ENCODE data around the gene GULP1. TPM values are rescaled to one million over a fixed set of nuclear protein-coding genes. Genes with fewer than 3 reads are reported as not detected.

GULP1 gene
- total RNA-seq, 1 experiment from 2014 or later = 76.0 TPM

GRCh38 chr2:188318161-188318749, 26.6 kb downstream of the GULP1 start:
- ATAC-seq = no peak

More at GRCh38 chr2:188318161-188318749, 26.6 kb downstream of the GULP1 start:
- Histone ChIP-seq H4K20me1 (ENCODE audit: insufficient read depth) (no peaks in the 10 kb centered on the region), H3K27ac (ENCODE audit: low read depth, low read length) (no peak overlapping the region), H3K4me1 (ENCODE audit: control insufficient read depth in 1 of 2, insufficient read depth in 2 of 2, low read length in 2 of 2) (peaks cover 8 to 28% of the 10 kb centered on the region in 2 experiments; a peak in 3 of 4 replicates), H3K79me2 (ENCODE audit: insufficient read depth, low read length) (peaks cover 91% of the 10 kb centered on the region), H3K36me3 (ENCODE audit: control insufficient read depth in 1 of 2, insufficient read depth in 2 of 2, low read length in 2 of 2) (no peaks in the 10 kb centered on the region), H3K9me2 (ENCODE audit: insufficient read depth) (0 out of 2 replicates have a peak, but pooled peaks cover 3% of the 10 kb centered on the region), H3K9ac (ENCODE audit: low read length) (no peak overlapping the region), H2AFZ (ENCODE audit: low read depth, low read length, poor library complexity, severe bottlenecking) (no peak overlapping the region), H3K27me3 (ENCODE audit: insufficient read depth, low read length) (no peaks in the 10 kb centered on the region), H3K4me3 (replicated peaks in 1 of 2; ENCODE audit: low read depth in 1 of 2, low read length in 2 of 2) (no peak overlapping the region), H3K4me2 (ENCODE audit: low read length) (no peak overlapping the region), H3K9me3 (ENCODE audit: control insufficient read depth in 1 of 2, insufficient read depth in 1 of 2, low read depth in 1 of 2, low read length in 2 of 2) (no peaks in the 10 kb centered on the region)
- RAD21 ChIA-PET (ENCODE audit: low non-redundant PET in 1 of 2, low total read pairs in 2 of 2, uncharacterized antibody in 2 of 2, unreplicated experiment in 2 of 2) = no interaction called here
- TF ChIP-seq EGR1 (IDR thresholded peaks at IDR 0.05; ENCODE audit: low read depth) (no peak), SIN3A (IDR thresholded peaks at IDR 0.05; ENCODE audit: low read depth) (no peak), SRF (IDR thresholded peaks at IDR 0.05; ENCODE audit: low read depth) (no peak), ZBTB33 (IDR thresholded peaks at IDR 0.05; ENCODE audit: extremely low read depth, insufficient replicate concordance, low read length) (no peak), TCF7L2 (IDR thresholded peaks at IDR 0.05; ENCODE audit: borderline replicate concordance, extremely low read depth, insufficient read depth, insufficient read length) (no peak), MAX (IDR thresholded peaks at IDR 0.05) (no peak), ELF1 (IDR thresholded peaks at IDR 0.05; ENCODE audit: borderline replicate concordance, low read depth) (no peak), RAD21 (IDR thresholded peaks at IDR 0.05; ENCODE audit: low read depth) (no peak), ZNF274 (IDR thresholded peaks at IDR 0.05; ENCODE audit: low read depth, low read length) (no peak), FOSL1 (IDR thresholded peaks at IDR 0.05; ENCODE audit: low read depth) (no peak), EZH2 (IDR thresholded peaks at IDR 0.05) (no peak), ATF3 (IDR thresholded peaks at IDR 0.05) (no peak), ZFX (IDR thresholded peaks at IDR 0.05) (no peak), EZH2phosphoT487 (IDR thresholded peaks at IDR 0.05; ENCODE audit: borderline replicate concordance) (no peak), REST (IDR thresholded peaks at IDR 0.05; ENCODE audit: low read depth) (no peak), POLR2AphosphoS5 (IDR thresholded peaks at IDR 0.05; ENCODE audit: low read depth, low read length) (no peak), JUND (IDR thresholded peaks at IDR 0.05) (no peak), YY1 (IDR thresholded peaks at IDR 0.05; ENCODE audit: extremely low read depth, insufficient replicate concordance, low read depth, low read length) (no peak), CEBPB (IDR thresholded peaks at IDR 0.05; ENCODE audit: low read depth) (no peak)
- TF ChIP-seq, protein P1, sequence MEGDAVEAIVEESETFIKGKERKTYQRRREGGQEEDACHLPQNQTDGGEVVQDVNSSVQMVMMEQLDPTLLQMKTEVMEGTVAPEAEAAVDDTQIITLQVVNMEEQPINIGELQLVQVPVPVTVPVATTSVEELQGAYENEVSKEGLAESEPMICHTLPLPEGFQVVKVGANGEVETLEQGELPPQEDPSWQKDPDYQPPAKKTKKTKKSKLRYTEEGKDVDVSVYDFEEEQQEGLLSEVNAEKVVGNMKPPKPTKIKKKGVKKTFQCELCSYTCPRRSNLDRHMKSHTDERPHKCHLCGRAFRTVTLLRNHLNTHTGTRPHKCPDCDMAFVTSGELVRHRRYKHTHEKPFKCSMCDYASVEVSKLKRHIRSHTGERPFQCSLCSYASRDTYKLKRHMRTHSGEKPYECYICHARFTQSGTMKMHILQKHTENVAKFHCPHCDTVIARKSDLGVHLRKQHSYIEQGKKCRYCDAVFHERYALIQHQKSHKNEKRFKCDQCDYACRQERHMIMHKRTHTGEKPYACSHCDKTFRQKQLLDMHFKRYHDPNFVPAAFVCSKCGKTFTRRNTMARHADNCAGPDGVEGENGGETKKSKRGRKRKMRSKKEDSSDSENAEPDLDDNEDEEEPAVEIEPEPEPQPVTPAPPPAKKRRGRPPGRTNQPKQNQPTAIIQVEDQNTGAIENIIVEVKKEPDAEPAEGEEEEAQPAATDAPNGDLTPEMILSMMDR (IDR thresholded peaks at IDR 0.05 in 2 of 3, conservative IDR thresholded peaks at IDR 0.05 in 1 of 3; ENCODE audit: borderline replicate concordance in 1 of 3, insufficient read depth in 1 of 3, low read depth in 2 of 3, low read length in 2 of 3) = no peak
- CTCF ChIA-PET = interaction anchor here (1.0 kb wide), 1 partner anchor 25 kb away, joined by 4 read pairs; no protein-coding TSS in a partner anchor
- DNase-seq (ENCODE audit: low read depth, low spot score) = no peak
- POLR2A ChIA-PET = no interaction called here
- BruUV-seq (replicated peaks) = no TSS peak
- intact Hi-C loops (cut with micrococcal nuclease) = no loop called here
